GM18858 (cell line): ENCODE measurements around the gene GPER1.
A peak's percentile ranks its signal among the peaks of the same experiment; 100 is the strongest.
"Not testable (repeated sequence)": the region's sequence is repeated elsewhere in the genome, so short reads cannot be mapped to it uniquely, and the experiment has no call there.

Source experiments
- ATAC-seq: cut with Tn5 transposase; IDR thresholded peaks from one replicate; pipeline ENCODE4 v1.9.1; 2021; ENCODE audit not compliant: unreplicated experiment

GPER1 gene

DNA sequence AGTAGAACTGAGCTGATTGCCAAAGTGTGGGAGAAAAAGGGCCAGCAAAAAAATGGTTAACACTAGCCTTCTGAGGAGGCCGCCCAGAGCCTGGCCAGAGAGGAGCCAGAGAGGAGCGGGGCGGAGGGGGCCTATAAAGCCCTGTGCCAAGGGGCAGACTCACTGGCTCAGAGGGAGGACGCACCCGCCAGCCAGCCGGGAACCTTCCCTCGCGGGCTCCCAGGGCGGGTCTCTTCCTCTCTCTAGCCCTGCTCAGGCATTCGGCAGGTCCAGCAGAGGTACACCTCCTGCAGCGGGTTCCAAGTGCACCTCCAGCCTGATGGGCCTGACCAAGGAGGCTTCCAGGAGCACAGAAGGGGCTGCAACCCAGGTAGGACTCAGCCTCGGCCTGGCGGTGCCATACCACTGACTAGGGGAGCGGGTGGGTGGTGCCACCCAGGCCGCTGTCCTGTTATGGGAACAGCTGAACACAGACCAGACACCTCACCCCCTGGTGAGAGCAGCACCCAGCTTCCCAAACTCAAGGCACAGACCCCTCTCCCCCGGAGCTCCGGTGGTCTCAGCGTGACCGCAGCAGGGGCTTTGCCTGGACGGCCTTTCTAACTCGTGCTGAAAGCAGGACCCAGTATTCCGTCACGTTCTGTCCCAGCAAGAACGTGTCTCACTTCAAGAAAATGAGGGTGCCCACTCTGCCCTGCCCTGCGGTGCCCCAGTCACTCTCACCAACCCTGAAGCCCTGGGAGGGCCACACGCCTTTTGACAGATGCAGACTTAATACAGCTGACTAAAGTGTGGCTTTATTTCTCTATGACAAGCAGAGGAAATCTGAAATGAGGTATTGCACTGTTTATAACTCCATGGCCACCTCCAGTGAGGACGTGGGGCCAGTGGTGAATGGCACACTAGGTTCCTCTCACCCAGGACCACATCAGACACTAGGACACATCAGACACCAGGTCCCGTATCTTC is at the start of gene GPER1:
Gene GPER1, plus strand, starts transcription at position 162 of the 969 bp plus-strand sequence. CDS start 3,616 bp downstream, outside the sequence.
- no peak for ATAC-seq

GRCh38 chr7:1040233-1040632 is 47.7 kb upstream of the GPER1 start:
- ATAC-seq = not testable (repeated sequence)

- no peak for ATAC-seq
Measured at GRCh38 chr7:1040790-1041189, 47.1 kb upstream of the GPER1 start.

DNA sequence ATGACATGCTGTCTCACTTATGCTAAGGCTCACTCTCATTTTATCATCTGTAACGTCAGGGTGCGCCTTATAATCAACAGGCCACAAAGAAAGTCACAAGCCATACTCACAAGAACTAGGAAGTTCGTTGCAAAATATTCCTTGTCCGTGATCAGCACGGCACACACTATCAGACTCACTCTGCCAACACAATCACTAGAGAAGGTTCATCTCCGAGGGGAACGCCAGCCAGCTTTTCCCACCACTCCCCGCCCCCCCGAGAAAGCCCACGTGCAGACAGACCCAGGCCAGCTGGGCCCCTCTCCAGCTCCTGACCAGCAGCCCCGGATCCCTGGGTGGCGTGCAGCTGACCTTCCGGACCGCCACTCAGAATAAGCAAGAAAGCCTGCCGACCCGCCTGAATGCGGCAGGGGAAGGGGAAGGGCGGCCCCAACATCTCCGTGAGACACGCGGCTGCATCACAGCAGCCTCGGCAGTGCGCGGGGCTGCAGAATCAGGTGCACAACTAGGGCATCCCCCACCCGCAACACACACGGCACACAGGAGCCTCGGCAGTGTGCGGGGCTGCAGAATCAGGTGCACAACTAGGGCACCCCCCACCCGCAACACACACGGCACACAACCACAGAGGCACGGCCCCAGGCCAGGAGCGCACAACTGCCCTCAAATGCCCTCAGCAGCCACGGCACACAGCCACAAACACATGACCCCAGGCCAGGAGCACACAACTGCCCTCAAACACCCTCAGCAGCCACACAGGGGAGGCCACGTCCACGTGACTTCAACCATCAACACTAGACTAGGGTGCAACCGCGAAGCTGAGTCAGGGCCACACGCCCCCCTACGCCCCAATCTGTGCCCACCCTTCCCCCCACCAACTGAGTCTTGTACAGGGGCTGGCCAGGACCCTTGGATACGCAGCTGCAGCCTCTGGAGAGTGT is 46.1 kb upstream of the GPER1 start:
- no peak for ATAC-seq

DNA sequence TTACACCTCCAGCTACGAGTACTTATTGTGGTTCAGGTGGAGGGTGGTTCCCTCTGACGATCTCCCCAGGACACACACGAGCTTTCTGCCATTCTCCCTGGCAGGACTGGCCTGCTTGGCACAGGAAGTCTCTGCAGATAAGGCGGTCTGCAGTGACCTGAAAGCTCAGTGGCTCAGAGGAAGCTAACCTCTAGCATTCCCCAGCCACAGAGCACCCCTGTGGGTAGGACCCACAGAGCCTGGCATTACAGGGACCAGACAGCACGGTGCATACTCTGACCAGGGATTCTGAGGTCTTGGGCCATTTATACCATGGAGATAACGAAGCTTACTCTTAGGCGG is 45.5 kb upstream of the GPER1 start:
- no peak for ATAC-seq

DNA sequence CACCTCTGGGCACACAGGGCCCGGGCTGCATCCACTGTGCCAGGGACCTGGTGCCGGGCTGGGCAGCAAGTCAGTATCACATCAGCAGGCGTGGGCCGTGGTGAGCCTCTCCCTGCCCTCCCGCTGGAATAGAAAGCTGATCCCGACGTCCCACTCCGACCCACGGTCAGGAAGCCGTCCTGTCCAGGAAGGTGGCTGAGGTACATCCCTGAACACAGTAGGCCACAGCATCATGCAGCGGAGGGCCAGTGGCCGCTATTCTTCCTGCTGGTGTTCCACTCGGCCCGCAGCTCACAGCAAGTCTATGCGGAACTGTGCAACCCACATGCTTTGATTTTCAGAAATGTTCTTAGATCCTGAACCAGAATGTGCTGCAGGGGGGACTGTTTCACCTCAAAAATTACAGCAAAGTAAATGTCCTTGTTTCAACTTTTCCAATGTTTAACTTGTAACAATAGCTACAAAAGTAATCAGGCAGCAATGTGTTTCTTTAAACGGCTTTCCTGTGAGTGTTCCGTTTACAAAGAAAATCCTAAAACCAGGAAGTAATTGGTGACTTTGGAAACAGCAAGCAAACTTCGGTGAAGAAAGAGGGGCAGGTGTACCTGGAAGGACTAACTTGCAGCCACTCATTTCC is 44.2 kb upstream of the GPER1 start:
- no peak for ATAC-seq

GRCh38 chr7:1044189-1045068 is 43.5 kb upstream of the GPER1 start, which contains the start of gene GPR146:
Gene GPR146, plus strand, starts transcription at chr7:1044546. Its CDS starts 12,970 bp downstream, at chr7:1057516.
- peak; percentile 72 for ATAC-seq

DNA sequence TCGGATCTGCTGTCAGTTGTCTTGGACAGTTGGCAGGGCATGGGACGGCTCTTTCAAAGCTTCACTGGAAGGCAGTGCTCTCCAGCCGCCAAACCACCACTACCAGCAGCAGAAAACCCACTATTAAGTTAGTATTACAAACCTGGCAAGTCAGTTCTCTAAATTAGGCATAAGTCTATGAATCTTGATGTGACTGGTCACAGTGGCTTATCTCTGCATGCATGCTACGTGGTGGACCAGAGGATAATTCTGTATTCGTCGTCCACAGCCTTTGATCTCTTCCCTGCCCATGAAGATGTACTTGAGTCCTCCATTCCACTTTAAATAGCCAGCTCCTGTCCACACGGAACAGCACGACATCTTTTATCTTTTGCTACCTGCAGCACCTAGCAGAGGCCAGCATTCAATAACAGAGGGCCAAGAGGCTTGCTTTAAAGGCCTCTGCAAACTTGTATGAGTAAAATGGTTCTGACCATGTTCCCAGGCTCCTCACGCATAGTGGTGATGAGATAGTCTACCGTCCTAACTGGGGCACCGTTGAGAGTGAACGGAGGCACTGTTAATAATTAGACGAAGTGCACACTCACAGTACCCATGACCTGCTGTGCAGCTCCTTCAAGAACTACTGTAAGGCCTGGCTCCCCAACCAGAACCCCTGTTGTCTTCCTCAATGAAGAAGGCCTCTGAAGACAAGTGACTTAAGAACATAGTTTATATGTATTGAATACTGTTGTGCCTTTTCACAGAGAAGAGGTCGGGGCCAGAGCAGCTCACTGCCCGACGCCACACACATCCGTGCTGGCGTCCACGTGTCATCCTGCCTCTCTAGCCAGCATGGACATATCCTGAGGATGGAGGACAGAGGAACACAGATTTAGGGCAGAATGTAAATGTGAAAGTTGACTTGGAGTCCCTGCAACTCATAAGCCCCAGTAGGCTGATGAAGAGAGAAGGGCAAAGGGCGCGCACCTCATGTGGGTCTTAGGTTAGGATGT is 42.5 kb upstream of the GPER1 start:
- ATAC-seq = no peak

DNA sequence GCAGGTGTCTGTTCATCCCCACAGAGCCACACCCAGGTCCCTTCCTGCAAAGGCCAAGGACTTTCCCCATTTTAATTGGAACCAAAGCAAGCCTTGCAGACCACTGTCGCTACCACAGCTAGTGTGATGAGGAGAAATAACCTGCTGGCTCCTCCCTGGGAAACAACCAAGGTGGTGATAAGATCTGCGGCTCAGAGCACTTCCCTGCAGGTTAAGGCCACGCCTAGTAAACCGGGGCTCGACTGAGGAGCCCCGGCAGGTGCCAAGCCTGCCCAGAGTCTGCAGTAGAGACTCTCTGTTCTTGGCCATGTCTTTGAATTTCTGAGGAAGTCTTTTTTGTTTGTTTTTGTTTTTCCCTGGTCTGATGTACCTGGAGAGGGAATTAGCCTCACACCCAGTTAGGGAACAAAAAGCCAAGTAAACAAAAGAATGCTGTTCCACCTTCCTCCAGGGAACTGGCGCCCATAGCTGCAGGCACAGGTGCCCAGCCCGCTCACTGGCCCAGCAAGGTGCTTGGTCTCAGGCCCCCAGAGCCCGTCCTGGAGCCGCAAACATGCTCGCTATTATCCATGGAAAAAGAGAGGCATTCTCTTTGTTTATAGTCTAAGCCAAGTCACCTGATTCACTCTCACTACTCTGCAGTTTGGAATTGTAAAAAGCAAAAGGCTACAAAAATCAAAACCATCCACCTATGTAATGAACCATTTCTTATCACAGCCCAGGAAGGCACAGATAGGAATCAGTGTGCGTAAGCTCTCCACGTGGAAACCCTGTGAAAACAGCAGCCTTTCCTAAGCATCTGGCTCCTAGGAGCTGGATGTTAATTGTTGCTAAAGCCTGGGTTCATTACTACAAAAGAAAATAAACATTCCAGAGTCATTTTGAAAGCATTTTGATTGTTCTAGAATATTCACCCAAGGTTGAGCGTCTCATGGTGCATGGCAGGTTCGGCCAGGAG is 40.9 kb upstream of the GPER1 start:
- no peak for ATAC-seq

DNA sequence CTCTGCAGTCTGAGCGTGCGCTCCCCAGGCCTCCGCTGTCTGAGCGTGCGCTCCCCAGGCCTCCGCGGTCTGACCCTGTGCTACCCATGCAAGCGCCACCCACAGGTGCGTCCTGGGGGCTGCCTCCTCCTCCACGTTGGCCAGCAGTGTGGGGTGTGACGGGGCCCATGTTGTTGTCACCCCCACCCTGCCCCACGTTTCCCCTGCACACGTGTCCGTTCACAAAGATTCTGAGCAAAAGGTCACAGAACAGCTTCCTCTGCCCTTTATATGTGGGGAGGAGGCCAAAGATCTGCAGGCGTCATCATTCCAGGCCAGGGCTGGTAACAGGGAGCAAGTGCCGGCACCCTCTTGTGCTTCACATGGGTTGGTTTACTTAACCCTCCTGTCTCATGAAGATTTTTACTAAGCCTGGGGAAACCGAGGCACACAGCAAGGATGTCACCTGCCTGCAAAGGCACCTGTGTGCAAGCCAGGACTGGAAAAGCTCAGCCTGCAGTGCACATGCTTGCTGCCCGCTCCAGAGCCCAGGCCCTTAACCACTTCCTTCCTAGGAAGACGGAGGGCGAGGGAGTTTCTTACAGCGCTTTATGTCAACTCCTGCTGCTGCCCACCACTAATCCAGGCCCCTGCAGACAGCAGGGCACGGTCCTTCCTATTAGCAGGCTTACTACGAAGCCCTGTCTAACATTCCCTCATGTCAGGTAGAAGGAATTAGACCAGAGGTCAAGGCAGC is 38.7 kb upstream of the GPER1 start:
- no peak for ATAC-seq

- no peak for ATAC-seq
Measured at GRCh38 chr7:1049801-1050200, 38.1 kb upstream of the GPER1 start.

GRCh38 chr7:1050254-1050906 is 37.5 kb upstream of the GPER1 start:
- no peak for ATAC-seq

DNA sequence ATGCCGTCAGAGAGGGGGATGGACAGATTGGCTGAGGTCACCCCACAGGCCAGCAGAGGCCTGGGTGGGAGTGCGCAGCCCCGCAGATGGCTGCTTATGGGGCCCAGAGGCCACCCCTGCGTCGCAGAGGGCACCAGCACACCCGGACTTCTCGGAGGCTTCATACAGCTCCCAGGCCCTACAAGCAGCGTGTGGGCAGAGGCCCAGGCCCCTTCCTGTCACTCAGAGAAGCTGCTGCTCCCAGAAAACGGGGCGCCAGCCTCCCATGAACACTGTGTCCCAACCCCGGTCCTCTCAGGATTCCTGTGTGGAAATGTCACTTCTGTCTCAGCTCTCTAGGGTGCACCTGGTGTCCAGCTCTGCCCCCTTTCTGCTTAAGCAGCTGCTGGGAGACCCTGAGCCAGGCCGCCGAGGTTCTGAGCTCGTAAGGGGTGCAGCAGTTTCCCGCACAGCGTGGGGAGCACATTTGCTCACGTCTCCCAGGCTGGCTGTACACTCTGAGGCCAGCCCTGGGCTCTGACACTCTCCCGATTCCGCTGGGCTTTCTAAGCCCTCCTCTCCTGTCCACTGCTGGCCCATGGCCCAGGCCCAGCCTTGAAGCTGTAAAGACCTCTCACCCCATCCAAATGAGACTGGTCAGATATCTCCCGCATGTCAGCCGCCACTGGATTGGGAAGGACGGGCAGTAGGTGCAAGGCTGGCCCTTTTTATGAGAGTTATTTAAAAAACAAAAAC is 36.8 kb upstream of the GPER1 start:
- ATAC-seq = no peak

- ATAC-seq = no peak
Measured at GRCh38 chr7:1052031-1052818, 35.7 kb upstream of the GPER1 start.

DNA sequence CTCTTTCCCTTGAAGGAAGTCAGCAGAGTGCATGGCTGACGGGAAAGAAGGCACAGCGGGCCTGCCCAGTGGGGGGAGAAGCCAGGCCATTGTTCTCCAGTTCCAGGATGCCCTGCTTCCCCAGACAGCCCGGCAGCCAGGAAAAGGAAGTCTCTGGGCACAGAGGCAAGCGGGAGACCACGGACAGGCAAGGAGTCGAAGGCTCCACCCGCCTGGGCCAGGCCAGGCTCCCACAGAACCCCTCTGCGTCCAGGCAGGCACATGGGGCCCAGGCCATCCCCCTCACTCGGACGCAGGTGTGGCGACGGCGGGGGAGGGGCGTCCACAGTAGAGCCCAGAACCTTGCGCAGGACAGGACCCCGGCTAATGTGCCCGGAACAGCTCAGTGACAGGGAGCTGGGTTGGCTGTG is 34.9 kb upstream of the GPER1 start:
- ATAC-seq = no peak
